Measurements from ENCODE around the gene TOMM6.

TOMM6 gene

DNA sequence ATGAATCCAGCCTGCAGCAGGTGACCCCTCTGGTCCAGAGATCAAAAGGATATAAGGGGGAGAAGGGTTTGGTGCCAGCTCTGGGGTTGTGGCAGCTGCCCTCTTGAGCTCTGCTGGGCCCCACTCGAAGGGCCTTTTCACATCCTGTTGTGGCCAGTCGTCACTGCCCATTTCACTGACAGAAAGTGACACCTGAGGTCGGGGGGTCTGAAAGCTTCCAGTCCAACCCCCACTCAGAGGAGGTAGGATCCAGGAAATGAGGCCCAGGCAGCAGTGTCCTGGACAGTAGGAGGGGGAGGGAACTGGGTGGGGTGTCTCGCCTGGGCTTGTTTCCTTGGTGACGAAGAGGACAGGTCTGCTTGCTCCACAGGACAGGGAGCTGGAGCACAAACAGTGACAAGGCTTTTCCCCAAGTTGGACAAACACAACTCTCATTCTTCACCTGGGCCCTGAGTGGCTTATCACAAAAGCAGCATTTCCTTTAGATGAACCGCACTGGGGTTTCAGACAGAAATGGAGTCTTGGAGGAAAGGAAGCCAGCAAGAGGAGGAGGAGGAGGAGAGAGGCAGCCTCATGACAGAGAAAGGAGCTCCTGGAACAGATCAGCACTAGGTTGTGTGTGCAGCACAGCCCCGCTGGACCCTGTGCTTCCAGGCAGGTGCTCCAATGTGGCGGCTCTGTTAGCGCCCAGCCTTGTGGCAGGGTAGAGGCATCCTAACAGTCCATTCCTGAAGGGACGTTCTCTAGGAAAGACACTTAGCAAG lies 18.8 kb upstream of the TOMM6 start:
- DNase-seq, result peak; percentile 56
- Histone ChIP-seq H3K27ac (peak overlapping the region; percentile 1; the same call in 1 of the 2 replicates), H3K27me3 (ENCODE audit: insufficient read depth, low read depth, severe bottlenecking) (no peaks in the 10 kb centered on the region), H3K36me3 (peaks cover 33% of the 10 kb centered on the region), H3K4me3 (ENCODE audit: low read depth, low read length) (no peak overlapping the region), H3K9me3 (ENCODE audit: severe bottlenecking) (no peaks in the 10 kb centered on the region)
- no peak for TF ChIP-seq CTCF (IDR thresholded peaks at IDR 0.05; ENCODE audit: low read depth, low read length)

DNA sequence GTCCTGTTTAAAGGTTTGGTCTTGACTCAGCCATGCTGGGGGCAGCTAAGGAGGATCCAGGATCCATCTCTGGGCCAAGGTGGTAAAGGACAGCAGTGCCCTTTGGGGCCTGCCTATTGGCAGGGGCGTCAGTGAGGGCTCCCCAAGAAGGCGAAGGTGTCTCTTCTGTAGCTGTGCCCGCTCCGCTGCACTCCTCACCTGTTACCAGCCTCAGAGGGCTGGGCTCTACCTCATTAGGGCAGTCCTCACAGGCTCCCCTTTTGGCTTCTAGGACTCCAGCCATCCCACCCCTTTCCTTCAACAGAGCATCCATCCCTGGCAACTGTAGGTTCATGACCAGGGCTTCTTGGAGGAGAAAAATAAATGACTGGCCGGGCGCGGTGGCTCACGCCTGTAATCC lies 18.1 kb upstream of the TOMM6 start:
- no peak for DNase-seq
- 0 out of 2 replicates have a peak overlapping the region, but pooled peaks have one; percentile 1 for H3K27ac ChIP-seq
- peaks cover 40% of the 10 kb centered on the region for H3K36me3 ChIP-seq
- H3K4me3 ChIP-seq (ENCODE audit: low read depth, low read length), result no peak overlapping the region
- H3K9me3 ChIP-seq (ENCODE audit: severe bottlenecking), result no peaks in the 10 kb centered on the region
- H3K27me3 ChIP-seq (ENCODE audit: insufficient read depth, low read depth, severe bottlenecking), result no peaks in the 10 kb centered on the region
- no peak for TF ChIP-seq CTCF (IDR thresholded peaks at IDR 0.05; ENCODE audit: low read depth, low read length)

DNA sequence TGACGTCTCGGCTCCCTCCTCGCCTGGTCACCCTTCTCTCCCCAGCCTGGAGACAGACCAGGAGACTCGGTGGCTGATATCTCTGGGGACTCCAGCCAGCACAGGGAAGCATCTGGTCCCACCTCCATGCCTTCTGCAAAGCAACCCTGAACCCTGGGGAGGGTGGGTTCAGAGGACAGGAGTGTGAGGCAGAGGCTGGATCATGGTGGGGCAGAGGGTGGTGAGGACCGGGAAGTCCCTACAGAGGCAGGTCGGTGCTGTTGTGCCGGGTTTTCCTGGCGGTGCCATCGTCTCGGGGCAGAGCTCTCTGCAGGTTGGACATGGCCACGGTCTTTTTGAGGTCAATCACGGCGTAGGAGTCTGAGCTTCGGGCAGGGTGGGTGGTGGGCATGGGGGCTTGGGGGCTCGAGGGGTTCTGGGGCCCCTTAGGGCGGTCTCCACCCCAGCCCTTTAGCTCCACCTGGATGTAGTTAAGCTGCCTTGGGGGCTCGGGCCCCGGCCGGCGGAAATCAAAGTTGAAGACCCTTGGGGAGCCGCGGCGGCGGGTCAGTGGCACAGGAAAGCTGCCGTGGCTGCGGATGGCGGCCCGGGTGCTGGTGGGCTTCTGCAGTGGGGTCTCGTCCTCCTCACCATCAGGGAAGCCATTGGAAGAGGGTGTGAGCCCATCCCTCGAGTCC lies 17.0 kb upstream of the TOMM6 start:
- peaks cover 51% of the 10 kb centered on the region for H3K36me3 ChIP-seq
- DNase-seq, result no peak
- no peak overlapping the region for H3K4me3 ChIP-seq (ENCODE audit: low read depth, low read length)
- H3K9me3 ChIP-seq (ENCODE audit: severe bottlenecking), result no peaks in the 10 kb centered on the region
- H3K27me3 ChIP-seq (ENCODE audit: insufficient read depth, low read depth, severe bottlenecking), result no peaks in the 10 kb centered on the region
- no peak for TF ChIP-seq CTCF (IDR thresholded peaks at IDR 0.05; ENCODE audit: low read depth, low read length)
- H3K27ac ChIP-seq, result no peak overlapping the region

DNA sequence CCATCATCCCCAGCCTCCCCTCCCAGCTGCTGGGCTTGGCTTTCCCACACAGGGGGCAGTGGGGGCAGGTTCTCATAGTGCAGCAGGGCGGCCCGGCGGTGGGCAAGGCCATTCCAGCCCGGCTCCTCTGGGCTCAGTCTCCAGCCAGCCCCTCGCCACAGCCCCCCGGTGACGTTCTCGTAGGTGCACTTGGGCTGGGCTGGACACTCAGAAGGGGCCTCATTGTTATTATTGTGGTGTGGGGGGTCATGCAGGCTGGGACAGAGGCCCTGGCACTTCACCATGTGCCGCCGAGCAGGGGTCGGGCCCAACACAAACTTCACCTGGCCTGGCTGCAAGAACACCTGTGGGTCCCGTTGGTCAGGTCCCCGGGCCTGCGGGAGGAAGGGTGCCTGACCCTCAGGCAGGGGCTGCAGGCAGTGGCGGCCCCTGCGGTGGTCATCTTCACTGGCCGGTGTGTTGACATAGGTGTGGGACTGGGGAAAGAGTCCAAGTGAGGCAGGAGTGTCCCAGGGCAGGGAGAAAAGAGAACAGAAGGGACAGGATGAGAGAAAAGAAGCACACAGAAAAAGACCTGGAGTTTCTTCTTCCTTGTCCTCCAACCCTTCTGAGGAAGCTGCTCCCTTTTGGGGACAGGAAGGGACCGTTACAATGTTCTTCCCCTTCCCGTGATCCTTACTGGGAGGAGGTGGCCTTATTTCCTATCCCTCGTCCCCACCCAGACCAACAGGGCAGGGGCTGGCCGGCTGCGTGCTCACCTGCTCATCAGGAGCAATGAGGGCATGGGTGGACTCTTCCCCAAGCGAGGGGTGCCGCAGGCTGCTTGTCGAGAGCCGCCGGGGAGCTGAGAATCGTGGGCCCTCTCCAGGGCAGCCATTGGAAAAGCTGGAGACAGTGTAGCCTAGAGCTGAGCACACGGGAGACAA lies 16.2 kb upstream of the TOMM6 start:
- H3K9me3 ChIP-seq (ENCODE audit: severe bottlenecking), result no peaks in the 10 kb centered on the region
- H3K27ac ChIP-seq, result no peak overlapping the region
- no peak for DNase-seq
- TF ChIP-seq CTCF (IDR thresholded peaks at IDR 0.05; ENCODE audit: low read depth, low read length), result no peak
- no peak overlapping the region for H3K4me3 ChIP-seq (ENCODE audit: low read depth, low read length)
- peaks cover 56% of the 10 kb centered on the region for H3K36me3 ChIP-seq
- no peaks in the 10 kb centered on the region for H3K27me3 ChIP-seq (ENCODE audit: insufficient read depth, low read depth, severe bottlenecking)

- Histone ChIP-seq H3K9me3 (ENCODE audit: severe bottlenecking) (no peaks in the 10 kb centered on the region), H3K4me3 (ENCODE audit: low read depth, low read length) (no peak overlapping the region), H3K27ac (no peak overlapping the region), H3K36me3 (peaks cover 55% of the 10 kb centered on the region), H3K27me3 (ENCODE audit: insufficient read depth, low read depth, severe bottlenecking) (no peaks in the 10 kb centered on the region)
- TF ChIP-seq CTCF (IDR thresholded peaks at IDR 0.05; ENCODE audit: low read depth, low read length), result no peak
- DNase-seq, result no peak
These were observed 12.7 kb upstream of the TOMM6 start for GRCh38 chr6:41774841-41775240.

Measured in WERI-Rb-1 (cell line).